WI38 (cell line): ENCODE measurements around the gene PRDX6.
"Not testable (repeated sequence)": the region's sequence is repeated elsewhere in the genome, so short reads cannot be mapped to it uniquely, and the experiment has no call there.

ENCODE experiments used
- H3K4me3 ChIP-seq: 2 replicates; pipeline ENCODE4 v1.5.1; 2011; ENCODE audit warnings: low read depth, mild to moderate bottlenecking, control low read depth, low read length
- CTCF ChIP-seq: IDR thresholded peaks from 2 replicates; pipeline ENCODE4 v1.5.1; 2012; ENCODE audit warnings: low read depth, mild to moderate bottlenecking, control low read depth, low read length

PRDX6 gene

GRCh38 chr1:173448945-173449344, 28.2 kb upstream of the PRDX6 start:
- no peak for TF ChIP-seq CTCF
- H3K4me3 ChIP-seq: no peak overlapping the region

- no peak for TF ChIP-seq CTCF
- H3K4me3 ChIP-seq: no peak overlapping the region
These were observed 25.2 kb upstream of the PRDX6 start for GRCh38 chr1:173451981-173452380.

GRCh38 chr1:173453982-173454381, 23.2 kb upstream of the PRDX6 start:
- H3K4me3 ChIP-seq: no peak overlapping the region
- no peak for TF ChIP-seq CTCF

- no peak overlapping the region for H3K4me3 ChIP-seq
- TF ChIP-seq CTCF: no peak
These were observed 22.1 kb upstream of the PRDX6 start for GRCh38 chr1:173454966-173455524.

- no peak overlapping the region for H3K4me3 ChIP-seq
- TF ChIP-seq CTCF: no peak
These were observed 17.2 kb upstream of the PRDX6 start for GRCh38 chr1:173459885-173460284.

- not testable (repeated sequence) for H3K4me3 ChIP-seq
These were observed 14.5 kb upstream of the PRDX6 start for GRCh38 chr1:173462666-173463065.

GRCh38 chr1:173464185-173464584, 12.9 kb upstream of the PRDX6 start:
- H3K4me3 ChIP-seq: not testable (repeated sequence)

- H3K4me3 ChIP-seq: no peak overlapping the region
- TF ChIP-seq CTCF: no peak
These were observed 9.7 kb upstream of the PRDX6 start for GRCh38 chr1:173467426-173467825.
